SK-N-SH (cell line): ENCODE data around the gene TFCP2L1. TPM values are rescaled to one million over a fixed set of nuclear protein-coding genes. Genes with fewer than 3 reads are reported as not detected.

Experiments used
- CTCF ChIA-PET: fragments of 300-600, 350-600 bp; formaldehyde crosslinking; extraction: SDS; loops from one replicate; lab custom pipeline; 2021; lab: Yijun Ruan, JAX
- POLR2A ChIA-PET: fragments of 350-600 bp; sonication (Branson Sonifier 250); formaldehyde crosslinking; extraction: SDS; loops from one replicate; lab custom pipeline; 2020; ENCODE audit warnings: antibody characterized with exemption, inconsistent platforms; lab: Yijun Ruan, JAX
- DNase-seq: peaks from one replicate; pipeline ENCODE4 v3.0.0; 2012
- H2AFZ ChIP-seq: fragments of 200-600 bp; sonication (generic); 2 replicates; pipeline ENCODE4 v1.8.1; 2016; ENCODE audit warnings: antibody characterized with exemption, mild to moderate bottlenecking, low read depth
- H3F3A ChIP-seq: fragments of 200-600 bp; sonication (generic); replicated peaks from 2 replicates; pipeline ENCODE3; 2016; ENCODE audit warnings: antibody characterized with exemption, mild to moderate bottlenecking; ENCODE audit not compliant: insufficient read depth
- H3K27ac ChIP-seq, 2 experiments: fragments of 200-500 bp in 1 of 2; fragments of 200-600 bp in 1 of 2; sonication (Bioruptor generic) in 1 of 2; sonication (generic), shearing (Covaris generic) in 1 of 2; 2 replicates each; pipeline versions ENCODE4 v1.5.1 to v1.6.1; 2014 to 2016; ENCODE audit warnings: low read depth in 2 of 2, inconsistent platforms in 1 of 2, low read length in 1 of 2, mild to moderate bottlenecking in 1 of 2, mixed read lengths in 1 of 2
- H3K27me3 ChIP-seq: fragments of 200-600 bp; sonication (generic), shearing (Covaris generic); 2 replicates; pipeline ENCODE4 v1.6.1; 2016; ENCODE audit warnings: mixed run types; ENCODE audit not compliant: insufficient read depth
- H3K36me3 ChIP-seq, 2 experiments: fragments of 200-500 bp in 1 of 2; fragments of 200-600 bp in 1 of 2; sonication (Bioruptor generic) in 1 of 2; sonication (generic) in 1 of 2; replicated peaks in 1 of 2; 2 replicates each; pipeline versions ENCODE3 to v1.5.1; 2014 to 2016; ENCODE audit warnings: low read length in 1 of 2, mild to moderate bottlenecking in 1 of 2; ENCODE audit not compliant: insufficient read depth in 2 of 2, control insufficient read depth in 1 of 2
- H3K4me1 ChIP-seq, 2 experiments: fragments of 200-500 bp in 1 of 2; fragments of 200-600 bp in 1 of 2; sonication (Bioruptor generic) in 1 of 2; sonication (generic), shearing (Covaris generic) in 1 of 2; 2 replicates each; pipeline versions ENCODE4 v1.5.1 to v1.6.1; 2014 to 2016; ENCODE audit warnings: low read depth in 1 of 2, low read length in 1 of 2, mixed run types in 1 of 2; ENCODE audit not compliant: insufficient read depth in 2 of 2, control insufficient read depth in 1 of 2
- H3K4me2 ChIP-seq: fragments of 200-600 bp; sonication (generic), shearing (Covaris generic); 2 replicates; pipeline ENCODE4 v1.6.1; 2017; ENCODE audit warnings: mixed run types
- H3K4me3 ChIP-seq, 2 experiments: fragments of 200-500 bp in 1 of 2; fragments of 200-600 bp in 1 of 2; sonication (Bioruptor generic) in 1 of 2; sonication (generic), shearing (Covaris generic) in 1 of 2; 2 replicates each; pipeline versions ENCODE4 v1.5.1 to v1.8.1; 2014 to 2016; ENCODE audit warnings: low read depth in 2 of 2, inconsistent platforms in 1 of 2, low read length in 1 of 2, mild to moderate bottlenecking in 1 of 2, mixed read lengths in 1 of 2, moderate library complexity in 1 of 2
- H3K79me2 ChIP-seq: fragments of 200-600 bp; sonication (generic); 2 replicates; pipeline ENCODE4 v1.8.1; 2017; ENCODE audit warnings: mild to moderate bottlenecking; ENCODE audit not compliant: insufficient read depth
- H3K9ac ChIP-seq: fragments of 200-600 bp; sonication (generic); 2 replicates; pipeline ENCODE4 v1.6.1; 2017; ENCODE audit warnings: mixed run types
- H3K9me2 ChIP-seq: fragments of 200-600 bp; sonication (generic); 2 replicates; pipeline ENCODE4 v1.6.1; 2017; ENCODE audit warnings: mixed run types
- H3K9me3 ChIP-seq: fragments of 200-600 bp; sonication (generic); 2 replicates; pipeline ENCODE4 v1.6.1; 2017; ENCODE audit warnings: mixed run types, mild to moderate bottlenecking, moderate library complexity
- H4K20me1 ChIP-seq: fragments of 200-600 bp; sonication (generic); 2 replicates; pipeline ENCODE4 v1.6.1; 2017; ENCODE audit warnings: mild to moderate bottlenecking, mixed run types; ENCODE audit not compliant: insufficient read depth
- CHD2 ChIP-seq: fragments of 150-350 bp; IDR thresholded peaks from 2 replicates; pipeline ENCODE4 v1.6.1; 2018; ENCODE audit warnings: low read length; ENCODE audit not compliant: partially characterized antibody
- CTCF ChIP-seq: fragments of 200-600 bp; sonication (generic); IDR thresholded peaks from 2 replicates; pipeline ENCODE4 v1.6.1; 2017; ENCODE audit warnings: antibody characterized with exemption, mild to moderate bottlenecking, moderate library complexity
- FOXJ3 ChIP-seq: sonication (generic); formaldehyde crosslinking; IDR thresholded peaks from 2 replicates; pipeline ENCODE4 v1.5.1; 2020; ENCODE audit warnings: mild to moderate bottlenecking, missing genetic modification reagents
- FOXM1 ChIP-seq: IDR thresholded peaks from 2 replicates; pipeline ENCODE4 v1.4.0; 2012; ENCODE audit warnings: low read depth, mild to moderate bottlenecking
- GATA2 ChIP-seq: sonication (generic); formaldehyde crosslinking; IDR thresholded peaks from 2 replicates; pipeline ENCODE4 v1.5.0; 2020; ENCODE audit warnings: mild to moderate bottlenecking, missing genetic modification reagents
- JUND ChIP-seq: IDR thresholded peaks from 2 replicates; pipeline ENCODE4 v1.4.0; 2012
- MAX ChIP-seq: IDR thresholded peaks from 2 replicates; pipeline ENCODE4 v1.4.0; 2012; ENCODE audit warnings: low read depth
- MXI1 ChIP-seq: IDR thresholded peaks from 2 replicates; pipeline ENCODE4 v1.6.1; 2012; ENCODE audit warnings: mild to moderate bottlenecking, low read depth, low read length, improper control_type of control experiment
- NFIC ChIP-seq: IDR thresholded peaks from 2 replicates; pipeline ENCODE4 v1.4.0; 2012; ENCODE audit warnings: borderline replicate concordance
- POLR2AphosphoS5 ChIP-seq: IDR thresholded peaks from 2 replicates; pipeline ENCODE4 v1.6.1; 2012; ENCODE audit warnings: low read depth, low read length
- REST ChIP-seq: IDR thresholded peaks from 2 replicates; pipeline ENCODE4 v1.6.1; 2012; ENCODE audit warnings: mild to moderate bottlenecking, low read depth, low read length, moderate library complexity
- RFX5 ChIP-seq: IDR thresholded peaks from 2 replicates; pipeline ENCODE4 v1.6.1; 2012; ENCODE audit warnings: mild to moderate bottlenecking, improper control_type of control experiment, low read length
- SIN3A ChIP-seq: IDR thresholded peaks from 2 replicates; pipeline ENCODE4 v1.6.1; 2012; ENCODE audit warnings: low read depth, mild to moderate bottlenecking, low read length, moderate library complexity, borderline replicate concordance
- TCF12 ChIP-seq: IDR thresholded peaks from 2 replicates; pipeline ENCODE4 v1.4.0; 2012
- USF1 ChIP-seq: IDR thresholded peaks from 2 replicates; pipeline ENCODE4 v1.4.0; 2012; ENCODE audit warnings: low read depth, borderline replicate concordance
- USF2 ChIP-seq: fragments of 150-350 bp; IDR thresholded peaks from 2 replicates; pipeline ENCODE4 v1.6.1; 2017; ENCODE audit warnings: antibody characterized with exemption, low read length, low read depth, borderline replicate concordance
- ZBTB33 ChIP-seq: IDR thresholded peaks from 2 replicates; pipeline ENCODE4 v1.4.0; 2012; ENCODE audit warnings: low read depth, borderline replicate concordance
- WGBS: methylation state at CpG from one replicate; pipeline ENCODE4 v1.1.6; 2017; ENCODE audit warnings: low lambda C conversion rate; 5-methylcytosine and 5-hydroxymethylcytosine counted together
- polyA plus RNA-seq, 3 experiments: library from polyadenylated mRNA; depleted of rRNA; stranded (reverse); fragments of >200 nt; gene quantifications; 2 replicates each; pipeline ENCODE4 v1.2.3, GENCODE V29; 2012

The TFCP2L1 gene
- polyA plus RNA-seq, 1 of the 3 experiments (the other 2 are of a cell fraction): not detected

- WGBS: 34% methylated on average over 7 of the region's 7 CpGs
- CTCF ChIA-PET: no interaction called here
These were observed 113.3 kb downstream of the TFCP2L1 start for GRCh38 chr2:121171625-121172119.

GRCh38 chr2:121170577-121170976 is 114.4 kb downstream of the TFCP2L1 start:
- ChIA-PET POLR2A (no interaction called here), CTCF (no interaction called here)
- H3K36me3 ChIP-seq: no peaks in the 10 kb centered on the region
- no peak overlapping the region for H3K27ac ChIP-seq
- H3K4me3 ChIP-seq: no peak overlapping the region
- H3K9me3 ChIP-seq: no peaks in the 10 kb centered on the region
- WGBS: 25% methylated on average over 1 of the region's 1 CpG
- H3K27me3 ChIP-seq: no peaks in the 10 kb centered on the region
- no peak overlapping the region for H3K9ac ChIP-seq
- DNase-seq: no peak
- H3K4me1 ChIP-seq: peaks cover 0 to 15% of the 10 kb centered on the region in 2 experiments; a peak in 1 of 4 replicates
- no peaks in the 10 kb centered on the region for H3K9me2 ChIP-seq
- H3K79me2 ChIP-seq: no peaks in the 10 kb centered on the region
- H4K20me1 ChIP-seq: no peaks in the 10 kb centered on the region
- no peak overlapping the region for H2AFZ ChIP-seq
- no peak overlapping the region for H3K4me2 ChIP-seq
- no peaks in the 10 kb centered on the region for H3F3A ChIP-seq
- TF ChIP-seq SIN3A: no peak
- no peak for TF ChIP-seq GATA2 (CRISPR knock-in tag)
- no peak for TF ChIP-seq CTCF
- TF ChIP-seq FOXM1: no peak
- no peak for TF ChIP-seq REST
- no peak for TF ChIP-seq TCF12
- no peak for TF ChIP-seq MXI1
- TF ChIP-seq USF2: no peak
- no peak for TF ChIP-seq USF1
- TF ChIP-seq POLR2AphosphoS5: no peak
- no peak for TF ChIP-seq NFIC
- TF ChIP-seq JUND: no peak
- TF ChIP-seq CHD2: no peak
- no peak for TF ChIP-seq MAX
- no peak for TF ChIP-seq RFX5
- no peak for TF ChIP-seq ZBTB33

More at GRCh38 chr2:121171625-121172119, 113.3 kb downstream of the TFCP2L1 start:
- Histone ChIP-seq H3K79me2 (no peaks in the 10 kb centered on the region), H3K36me3 (no peaks in the 10 kb centered on the region), H3K9me2 (no peaks in the 10 kb centered on the region), H3K4me1 (peaks cover 0 to 15% of the 10 kb centered on the region in 2 experiments; a peak in 1 of 4 replicates), H3F3A (no peaks in the 10 kb centered on the region), H2AFZ (no peak overlapping the region), H3K9ac (no peak overlapping the region), H3K27me3 (no peaks in the 10 kb centered on the region), H3K4me2 (no peak overlapping the region), H4K20me1 (no peaks in the 10 kb centered on the region), H3K27ac (no peak overlapping the region), H3K9me3 (no peaks in the 10 kb centered on the region), H3K4me3 (no peak overlapping the region)
- POLR2A ChIA-PET: no interaction called here
- TF ChIP-seq GATA2 (CRISPR knock-in tag): peak; percentile 31; the same call in 1 of the 2 replicates
- TF ChIP-seq FOXJ3 (CRISPR knock-in tag): no peak
- DNase-seq: peak; percentile 68
